Ishikawa (cell line): ENCODE results near the gene COL10A1.

Source experiments
- CEBPB ChIP-seq: IDR thresholded peaks from 2 replicates; pipeline ENCODE4 v1.6.1; 2012
- CREB1 ChIP-seq: IDR thresholded peaks from 2 replicates; pipeline ENCODE4 v1.6.1; 2012; ENCODE audit warnings: low read depth
- EGR1 ChIP-seq: IDR thresholded peaks from 2 replicates; pipeline ENCODE4 v1.6.1; 2012
- EP300 ChIP-seq: IDR thresholded peaks from 2 replicates; pipeline ENCODE4 v1.6.1; 2012; ENCODE audit warnings: borderline replicate concordance
- FOXM1 ChIP-seq: IDR thresholded peaks from 2 replicates; pipeline ENCODE4 v1.6.1; 2012; ENCODE audit warnings: low read depth, borderline replicate concordance
- MAX ChIP-seq: IDR thresholded peaks from 2 replicates; pipeline ENCODE4 v1.6.1; 2012
- NFIC ChIP-seq: IDR thresholded peaks from 2 replicates; pipeline ENCODE4 v1.6.1; 2012
- RAD21 ChIP-seq: IDR thresholded peaks from 2 replicates; pipeline ENCODE4 v1.6.1; 2012; ENCODE audit warnings: low read depth
- REST ChIP-seq: IDR thresholded peaks from 2 replicates; pipeline ENCODE4 v1.6.1; 2012; ENCODE audit warnings: low read depth, mild to moderate bottlenecking
- TAF1 ChIP-seq: IDR thresholded peaks from 2 replicates; pipeline ENCODE4 v1.6.1; 2012; ENCODE audit warnings: low read depth, mild to moderate bottlenecking
- TCF12 ChIP-seq: IDR thresholded peaks from 2 replicates; pipeline ENCODE4 v1.6.1; 2012; ENCODE audit warnings: low read depth
- TEAD4 ChIP-seq: IDR thresholded peaks from 2 replicates; pipeline ENCODE4 v1.6.1; 2012
- USF1 ChIP-seq: IDR thresholded peaks from 2 replicates; pipeline ENCODE4 v1.6.1; 2012
- YY1 ChIP-seq: IDR thresholded peaks from 2 replicates; pipeline ENCODE4 v1.6.1; 2012; ENCODE audit warnings: low read depth
- ZBTB7A ChIP-seq: IDR thresholded peaks from 2 replicates; pipeline ENCODE4 v1.6.1; 2012; ENCODE audit warnings: low read depth

COL10A1 gene

GRCh38 chr6:116101302-116101718 lies 24.6 kb downstream of the COL10A1 start:
- TF ChIP-seq YY1 (no peak), USF1 (no peak), NFIC (no peak), RAD21 (no peak), REST (no peak), EGR1 (no peak), CEBPB (no peak)

GRCh38 chr6:116100419-116101301 lies 25.3 kb downstream of the COL10A1 start, which contains the start of gene NT5DC1:
Gene NT5DC1, plus strand, starts transcription at chr6:116100853. Its CDS starts 78 bp downstream, at chr6:116100931.
- TF ChIP-seq TAF1 (peak; percentile 69), FOXM1 (no peak), EP300 (0 out of 2 replicates have a peak, but pooled peaks have one; percentile 24), USF1 (no peak), MAX (peak; percentile 51), YY1 (peak; percentile 81; the same call in 1 of the 2 replicates), TCF12 (peak; percentile 29)

- TF ChIP-seq TCF12 (no peak), CEBPB (no peak), RAD21 (no peak), TEAD4 (no peak), FOXM1 (no peak), YY1 (no peak), EGR1 (no peak), ZBTB7A (no peak), NFIC (no peak)
Observed at GRCh38 chr6:116099036-116099435, 26.9 kb downstream of the COL10A1 start.

GRCh38 chr6:116096979-116097816 lies 28.7 kb downstream of the COL10A1 start:
- TF ChIP-seq REST (no peak), CREB1 (no peak), TCF12 (no peak), RAD21 (peak; percentile 50), USF1 (no peak), CEBPB (no peak)

GRCh38 chr6:116094041-116094440 lies 31.9 kb downstream of the COL10A1 start:
- no peak for TF ChIP-seq FOXM1
- no peak for TF ChIP-seq REST
- no peak for TF ChIP-seq EP300
- no peak for TF ChIP-seq USF1
- no peak for TF ChIP-seq TEAD4
- no peak for TF ChIP-seq RAD21
- TF ChIP-seq ZBTB7A, result no peak
- no peak for TF ChIP-seq CEBPB
- no peak for TF ChIP-seq YY1
- no peak for TF ChIP-seq NFIC
- TF ChIP-seq MAX, result no peak
- no peak for TF ChIP-seq TCF12
- TF ChIP-seq CREB1, result no peak
- no peak for TF ChIP-seq EGR1
- TF ChIP-seq TAF1, result no peak
